Measurements from ENCODE around the gene CITED2. TPM values are rescaled to one million over a fixed set of nuclear protein-coding genes. Genes with fewer than 3 reads are reported as not detected.

CITED2 gene
- total RNA-seq, 1 experiment from 2014 or later: 46.1 TPM

DNA sequence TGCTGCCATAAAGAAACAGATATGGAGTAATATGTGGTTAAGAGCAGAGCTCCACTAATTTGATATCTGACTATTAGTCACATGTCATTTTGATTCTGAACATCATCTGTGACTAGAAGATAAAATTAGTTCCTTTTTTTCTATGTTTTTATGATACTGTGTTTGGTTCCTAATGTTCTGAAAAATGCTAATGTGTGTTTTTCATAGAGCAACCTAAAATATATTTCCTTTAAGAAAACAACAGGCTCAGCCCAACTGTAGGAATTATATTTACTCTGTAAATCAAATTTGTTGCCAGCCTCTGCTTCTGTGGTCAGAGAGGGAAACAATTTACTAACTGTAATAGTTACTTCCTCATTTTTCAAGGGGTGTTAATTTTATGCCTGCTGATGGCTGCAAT is 49.3 kb downstream of the CITED2 start:
- no peak for DNase-seq (ENCODE audit: low read depth, low spot score)
- H3K27ac ChIP-seq (ENCODE audit: low read depth, low read length): no peak overlapping the region

DNA sequence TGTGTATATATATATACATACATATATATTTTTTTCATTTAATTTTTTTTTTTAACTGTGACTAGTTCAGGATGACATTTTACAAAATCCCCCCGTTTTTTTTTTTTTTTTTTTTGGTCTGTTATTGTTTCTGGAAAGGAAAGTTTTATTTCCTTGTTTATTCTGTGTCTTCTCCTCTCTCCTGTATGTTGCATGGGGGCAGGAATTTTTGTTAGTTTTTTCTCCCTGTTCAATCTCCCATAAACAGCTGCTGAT is 50.2 kb downstream of the CITED2 start:
- TF ChIP-seq EGR1 (IDR thresholded peaks at IDR 0.05; ENCODE audit: low read depth) (no peak), SP1 (IDR thresholded peaks at IDR 0.05; ENCODE audit: low read depth) (no peak), ELF1 (IDR thresholded peaks at IDR 0.05; ENCODE audit: borderline replicate concordance, low read depth) (no peak), POLR2AphosphoS5 (IDR thresholded peaks at IDR 0.05; ENCODE audit: low read depth, low read length) (no peak), SRF (IDR thresholded peaks at IDR 0.05; ENCODE audit: low read depth) (no peak), EZH2phosphoT487 (IDR thresholded peaks at IDR 0.05; ENCODE audit: borderline replicate concordance) (no peak), CBX3 (IDR thresholded peaks at IDR 0.05; ENCODE audit: low read depth) (no peak)
- TF ChIP-seq, protein P1, sequence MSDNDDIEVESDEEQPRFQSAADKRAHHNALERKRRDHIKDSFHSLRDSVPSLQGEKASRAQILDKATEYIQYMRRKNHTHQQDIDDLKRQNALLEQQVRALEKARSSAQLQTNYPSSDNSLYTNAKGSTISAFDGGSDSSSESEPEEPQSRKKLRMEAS (IDR thresholded peaks at IDR 0.05): no peak
- TF ChIP-seq, protein P2, sequence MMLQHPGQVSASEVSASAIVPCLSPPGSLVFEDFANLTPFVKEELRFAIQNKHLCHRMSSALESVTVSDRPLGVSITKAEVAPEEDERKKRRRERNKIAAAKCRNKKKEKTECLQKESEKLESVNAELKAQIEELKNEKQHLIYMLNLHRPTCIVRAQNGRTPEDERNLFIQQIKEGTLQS (IDR thresholded peaks at IDR 0.05): no peak
- no TSS peak for BruUV-seq (replicated peaks)
- ChIA-PET CTCF (no interaction called here), POLR2A (no interaction called here), RAD21 (ENCODE audit: low non-redundant PET in 1 of 2, low total read pairs in 2 of 2, uncharacterized antibody in 2 of 2, unreplicated experiment in 2 of 2) (no interaction called here)
- intact Hi-C loops (cut with micrococcal nuclease): no loop called here
- no peaks in the 10 kb centered on the region for H3K36me3 ChIP-seq (ENCODE audit: control insufficient read depth in 1 of 2, insufficient read depth in 2 of 2, low read length in 2 of 2)
- no peaks in the 10 kb centered on the region for H3K27me3 ChIP-seq (ENCODE audit: insufficient read depth, low read length)
- H3K9me3 ChIP-seq (ENCODE audit: control insufficient read depth in 1 of 2, insufficient read depth in 1 of 2, low read depth in 1 of 2, low read length in 2 of 2): no peaks in the 10 kb centered on the region
- no peak overlapping the region for H3K4me2 ChIP-seq (ENCODE audit: low read length)
- DNase-seq (ENCODE audit: low read depth, low spot score) (no peak), ATAC-seq (no peak)
- no peak overlapping the region for H3K9ac ChIP-seq (ENCODE audit: low read length)
- no peak overlapping the region for H3K4me3 ChIP-seq (replicated peaks in 1 of 2; ENCODE audit: low read depth in 1 of 2, low read length in 2 of 2)
- H2AFZ ChIP-seq (ENCODE audit: low read depth, low read length, poor library complexity, severe bottlenecking): no peak overlapping the region
- H3K27ac ChIP-seq (ENCODE audit: low read depth, low read length): no peak overlapping the region
- H4K20me1 ChIP-seq (ENCODE audit: insufficient read depth): no peaks in the 10 kb centered on the region
- H3K9me2 ChIP-seq (ENCODE audit: insufficient read depth): no peaks in the 10 kb centered on the region
- no peaks in the 10 kb centered on the region for H3K79me2 ChIP-seq (ENCODE audit: insufficient read depth, low read length)
- H3K4me1 ChIP-seq (ENCODE audit: control insufficient read depth in 1 of 2, insufficient read depth in 2 of 2, low read length in 2 of 2): peaks cover 0 to 5% of the 10 kb centered on the region in 2 experiments; a peak in 2 of 4 replicates

More for the DNA sequence above, 49.3 kb downstream of the CITED2 start:
- no peaks in the 10 kb centered on the region for H3K9me2 ChIP-seq (ENCODE audit: insufficient read depth)
- intact Hi-C loops (cut with micrococcal nuclease): no loop called here
- H3K9ac ChIP-seq (ENCODE audit: low read length): no peak overlapping the region
- H3K4me2 ChIP-seq (ENCODE audit: low read length): no peak overlapping the region
- ATAC-seq: no peak
- H3K36me3 ChIP-seq (ENCODE audit: control insufficient read depth in 1 of 2, insufficient read depth in 2 of 2, low read length in 2 of 2): no peaks in the 10 kb centered on the region
- TF ChIP-seq, protein P2 (IDR thresholded peaks at IDR 0.05): no peak
- TF ChIP-seq EGR1 (IDR thresholded peaks at IDR 0.05; ENCODE audit: low read depth) (no peak), SIN3A (IDR thresholded peaks at IDR 0.05; ENCODE audit: low read depth) (no peak), ZFX (IDR thresholded peaks at IDR 0.05) (no peak), SRF (IDR thresholded peaks at IDR 0.05; ENCODE audit: low read depth) (no peak)
- no peak overlapping the region for H2AFZ ChIP-seq (ENCODE audit: low read depth, low read length, poor library complexity, severe bottlenecking)
- BruUV-seq (replicated peaks): no TSS peak
- no peaks in the 10 kb centered on the region for H3K27me3 ChIP-seq (ENCODE audit: insufficient read depth, low read length)
- H4K20me1 ChIP-seq (ENCODE audit: insufficient read depth): no peaks in the 10 kb centered on the region
- CTCF ChIA-PET: no interaction called here
- H3K79me2 ChIP-seq (ENCODE audit: insufficient read depth, low read length): no peaks in the 10 kb centered on the region
- POLR2A ChIA-PET: no interaction called here
- H3K4me1 ChIP-seq (ENCODE audit: control insufficient read depth in 1 of 2, insufficient read depth in 2 of 2, low read length in 2 of 2): peaks cover 0 to 5% of the 10 kb centered on the region in 2 experiments; a peak in 2 of 4 replicates
- H3K4me3 ChIP-seq (replicated peaks in 1 of 2; ENCODE audit: low read depth in 1 of 2, low read length in 2 of 2): no peak overlapping the region
- RAD21 ChIA-PET (ENCODE audit: low non-redundant PET in 1 of 2, low total read pairs in 2 of 2, uncharacterized antibody in 2 of 2, unreplicated experiment in 2 of 2): no interaction called here
- H3K9me3 ChIP-seq (ENCODE audit: control insufficient read depth in 1 of 2, insufficient read depth in 1 of 2, low read depth in 1 of 2, low read length in 2 of 2): no peaks in the 10 kb centered on the region

Measured in HCT116 (cell line).